Inferior parietal cortex (tissue), 1 donor: ENCODE results near the gene ST7L.
"Not testable (repeated sequence)": the region's sequence is repeated elsewhere in the genome, so short reads cannot be mapped to it uniquely, and the experiment has no call there.

Experiments
- DNase-seq: peaks from one replicate; pipeline ENCODE4 v3.0.0-alpha.2; 2016; ENCODE audit errors: extremely low spot score

Gene ST7L, protein sequence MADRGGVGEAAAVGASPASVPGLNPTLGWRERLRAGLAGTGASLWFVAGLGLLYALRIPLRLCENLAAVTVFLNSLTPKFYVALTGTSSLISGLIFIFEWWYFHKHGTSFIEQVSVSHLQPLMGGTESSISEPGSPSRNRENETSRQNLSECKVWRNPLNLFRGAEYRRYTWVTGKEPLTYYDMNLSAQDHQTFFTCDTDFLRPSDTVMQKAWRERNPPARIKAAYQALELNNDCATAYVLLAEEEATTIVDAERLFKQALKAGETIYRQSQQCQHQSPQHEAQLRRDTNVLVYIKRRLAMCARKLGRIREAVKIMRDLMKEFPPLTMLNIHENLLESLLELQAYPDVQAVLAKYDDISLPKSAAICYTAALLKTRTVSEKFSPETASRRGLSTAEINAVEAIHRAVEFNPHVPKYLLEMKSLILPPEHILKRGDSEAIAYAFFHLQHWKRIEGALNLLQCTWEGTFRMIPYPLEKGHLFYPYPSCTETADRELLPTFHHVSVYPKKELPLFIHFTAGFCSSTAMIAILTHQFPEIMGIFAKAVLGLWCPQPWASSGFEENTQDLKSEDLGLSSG

DNA sequence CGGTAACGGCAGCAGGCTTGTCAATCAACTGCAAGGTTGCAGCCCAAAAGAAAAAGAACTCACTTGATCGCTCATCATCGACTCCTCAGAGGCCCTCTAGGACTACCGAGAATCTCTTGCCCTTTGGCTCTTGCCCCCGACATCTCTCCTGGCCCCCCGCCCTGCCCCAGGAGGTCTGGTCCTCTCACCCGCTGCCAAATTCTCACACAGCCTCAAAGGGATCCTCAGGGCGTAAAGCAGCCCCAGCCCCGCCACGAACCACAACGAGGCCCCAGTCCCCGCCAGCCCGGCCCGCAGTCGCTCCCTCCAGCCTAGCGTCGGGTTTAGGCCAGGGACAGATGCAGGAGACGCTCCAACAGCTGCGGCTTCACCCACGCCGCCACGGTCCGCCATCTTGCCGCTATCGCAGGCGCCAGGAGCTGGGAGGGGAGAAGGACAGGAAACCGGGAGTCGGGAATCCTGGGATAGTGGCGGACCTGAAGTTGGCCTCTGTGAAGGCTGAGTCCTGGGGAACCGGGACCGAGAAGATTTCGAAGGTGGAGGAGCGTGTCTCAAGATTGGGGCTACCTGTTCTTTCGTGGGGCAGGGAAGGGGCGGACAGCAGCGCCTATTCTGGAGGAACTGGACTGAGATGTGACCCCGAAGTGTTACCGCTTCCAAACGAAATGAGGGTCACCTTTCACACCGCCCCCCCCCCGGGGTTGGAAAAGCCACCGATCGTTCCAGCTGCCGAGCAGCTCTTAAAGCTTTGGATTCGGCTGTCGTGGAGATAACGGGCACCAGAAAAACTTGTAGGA, at the start of gene ST7L:
ST7L (minus strand) TSS at position 421 of the 797 bp plus-strand sequence; CDS start at position 393, 28 bp downstream.
- DNase-seq, result peak; percentile 84

DNA sequence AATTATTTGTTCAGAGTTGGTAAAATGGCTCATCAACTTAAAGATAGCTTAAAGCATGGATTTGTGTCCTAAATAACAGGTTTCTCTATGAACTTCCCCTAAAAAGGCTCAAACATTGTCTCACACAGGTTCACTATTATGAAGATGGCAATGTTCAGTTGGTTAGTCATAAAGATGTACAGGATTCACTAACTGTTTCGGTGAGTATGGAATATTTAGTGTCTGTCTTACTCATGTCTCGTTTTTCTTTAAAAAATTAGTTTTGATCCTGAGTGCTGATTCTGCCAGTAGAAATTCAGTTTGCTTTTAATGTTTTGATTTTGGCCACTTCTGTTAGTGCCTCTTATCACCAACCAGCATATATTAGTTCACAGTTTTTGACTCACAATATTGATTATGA, 48.0 kb upstream of the ST7L start:
- DNase-seq, result no peak

DNA sequence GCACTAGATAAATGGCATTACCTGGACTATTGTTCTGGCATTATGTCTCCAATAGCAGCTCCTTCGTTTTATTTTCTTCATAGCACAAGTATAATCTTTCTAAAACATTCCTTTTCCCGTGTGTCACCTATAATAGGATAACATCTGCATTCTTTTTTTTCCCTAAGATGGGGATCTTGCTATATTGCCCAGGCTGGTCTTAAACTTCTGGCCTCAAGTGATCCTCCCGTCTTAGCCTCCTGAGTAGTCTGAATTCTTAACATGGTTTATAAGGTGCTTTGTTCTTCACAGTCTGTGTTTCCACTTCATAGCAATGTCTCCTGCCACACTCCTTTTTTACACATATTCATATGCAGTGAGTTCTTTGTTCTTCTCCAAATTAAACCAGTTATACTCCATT, 46.9 kb upstream of the ST7L start:
- DNase-seq, result no peak

DNA sequence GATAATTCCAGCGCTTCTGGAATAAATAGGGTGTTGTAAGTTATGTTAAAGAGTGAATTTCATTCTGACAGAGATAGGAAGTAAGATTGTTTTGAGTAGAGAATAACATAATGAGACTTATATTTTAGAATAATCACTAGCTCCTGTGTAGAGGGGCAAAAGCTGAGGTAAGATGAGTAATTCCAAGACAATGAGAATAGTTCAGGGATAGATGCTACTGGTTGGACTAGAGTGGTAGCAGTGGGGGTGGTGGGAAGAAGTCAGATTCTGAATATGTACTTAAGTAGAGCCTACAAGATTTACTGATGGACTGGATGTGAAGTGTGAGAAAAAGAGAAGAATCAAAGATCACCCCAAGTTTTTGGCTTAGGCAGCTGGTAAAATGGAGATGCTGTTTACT, 32.3 kb upstream of the ST7L start:
- no peak for DNase-seq

DNA sequence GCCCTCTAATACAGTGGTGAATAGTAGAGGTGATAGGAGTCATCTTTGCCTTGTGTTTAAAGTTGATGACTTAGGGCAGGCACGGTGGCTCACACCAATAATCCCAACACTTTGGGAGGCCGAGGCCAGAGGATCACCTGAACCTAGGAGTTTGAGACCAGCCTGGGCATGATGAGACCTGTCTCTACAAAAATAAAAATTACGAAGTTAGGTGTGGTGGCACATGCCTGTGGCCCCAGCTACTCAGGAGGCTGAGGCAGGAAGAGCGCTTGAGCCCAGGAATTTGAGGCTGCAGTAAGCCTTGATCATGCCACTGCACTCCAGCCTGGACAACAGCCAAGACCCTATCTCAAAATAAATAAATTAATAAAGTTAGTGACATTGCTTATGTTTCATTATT, 27.3 kb upstream of the ST7L start:
- DNase-seq, result no peak

DNA sequence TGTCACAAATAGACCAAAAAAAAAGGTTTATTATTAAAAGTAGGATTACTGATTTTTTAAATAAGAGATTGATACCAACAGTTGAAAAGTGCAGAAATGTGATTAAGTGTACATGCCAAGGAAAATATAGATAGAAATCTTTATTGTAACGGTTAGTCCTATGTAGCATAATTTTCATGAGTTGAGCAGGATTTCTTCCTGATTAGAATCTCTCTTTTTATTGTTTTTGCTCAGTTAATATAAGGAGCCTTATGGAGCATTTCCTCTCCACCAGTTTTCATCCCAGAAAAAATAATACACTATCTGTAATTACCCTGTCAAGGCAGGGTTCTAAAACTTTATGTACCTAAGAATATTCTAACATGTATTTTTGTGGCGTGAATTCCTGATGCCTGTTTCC, 24.1 kb upstream of the ST7L start:
- no peak for DNase-seq

DNA sequence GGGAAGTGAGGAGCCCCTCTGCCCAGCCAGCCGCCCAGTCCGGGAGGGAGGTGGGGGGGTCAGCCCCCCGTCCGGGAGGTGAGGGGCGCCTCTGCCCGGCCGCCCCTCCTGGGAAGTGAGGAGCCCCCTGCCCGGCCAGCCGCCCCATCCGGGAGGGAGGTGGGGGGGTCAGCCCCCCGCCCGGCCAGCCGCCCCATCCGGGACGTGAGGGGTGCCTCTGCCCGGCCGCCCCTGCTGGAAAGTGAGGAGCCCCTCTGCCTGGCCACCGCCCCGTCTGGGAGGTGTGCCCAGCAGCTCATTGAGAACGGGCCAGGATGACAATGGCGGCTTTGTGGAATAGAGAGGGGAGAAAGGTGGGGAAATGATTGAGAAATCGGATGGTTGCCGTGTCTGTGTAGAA, 21.5 kb upstream of the ST7L start:
- DNase-seq, result not testable (repeated sequence)

DNA sequence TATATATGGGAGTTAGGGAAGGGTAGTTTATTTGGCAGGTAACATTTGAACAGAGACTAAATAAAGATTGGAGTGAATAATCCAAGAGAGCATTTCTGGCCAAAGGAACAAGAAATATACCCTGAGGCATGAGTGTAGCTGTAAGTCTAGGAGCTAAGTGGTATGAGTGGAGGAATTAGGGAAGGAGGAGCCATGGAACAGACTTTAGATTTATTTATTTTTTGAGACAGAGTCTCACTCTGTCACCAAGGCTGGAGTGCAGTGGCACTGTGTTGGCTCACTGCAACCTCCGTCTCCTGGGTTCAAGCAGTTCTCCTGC, 19.1 kb upstream of the ST7L start:
- DNase-seq, result no peak

DNA sequence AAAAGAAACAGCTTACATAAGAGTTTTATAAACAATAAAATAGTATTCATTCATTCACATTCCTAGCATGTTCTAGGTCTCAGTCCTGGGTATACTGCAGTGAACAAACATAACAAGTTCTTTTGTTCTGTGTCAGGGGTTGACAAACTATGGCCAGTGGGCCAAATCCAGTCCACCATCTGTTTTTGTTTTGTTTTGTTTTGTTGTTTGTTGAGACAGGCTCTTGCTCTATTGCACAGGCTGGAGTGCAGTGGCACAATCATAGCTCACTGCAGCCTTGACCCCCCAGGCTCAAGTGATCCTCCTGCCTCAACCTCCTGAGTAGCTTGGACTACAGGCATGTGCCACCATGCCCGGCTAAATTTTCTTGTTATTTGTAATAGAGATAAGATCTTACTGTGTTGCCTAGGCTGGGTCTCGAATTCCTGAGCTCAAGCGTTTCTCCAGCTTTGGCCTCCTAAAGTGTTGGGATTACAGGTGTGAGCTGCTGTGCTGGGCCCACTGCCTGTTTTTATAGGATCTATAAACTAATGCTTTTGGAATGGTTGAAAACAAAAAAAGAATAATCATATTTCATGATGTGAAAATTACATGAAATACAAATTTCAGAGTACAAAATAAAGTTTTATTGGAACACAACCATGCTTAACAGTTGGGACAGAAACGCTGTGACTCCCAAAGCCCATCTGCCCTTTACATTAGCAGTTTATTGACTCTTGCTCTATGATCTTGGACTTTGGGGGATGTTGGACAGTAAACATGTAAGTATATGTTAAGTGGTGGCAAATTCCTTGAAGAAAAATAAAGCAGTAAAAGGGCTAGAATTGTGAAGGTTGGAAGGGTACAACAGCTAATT, 18.5 kb upstream of the ST7L start:
- DNase-seq, result peak; percentile 53

DNA sequence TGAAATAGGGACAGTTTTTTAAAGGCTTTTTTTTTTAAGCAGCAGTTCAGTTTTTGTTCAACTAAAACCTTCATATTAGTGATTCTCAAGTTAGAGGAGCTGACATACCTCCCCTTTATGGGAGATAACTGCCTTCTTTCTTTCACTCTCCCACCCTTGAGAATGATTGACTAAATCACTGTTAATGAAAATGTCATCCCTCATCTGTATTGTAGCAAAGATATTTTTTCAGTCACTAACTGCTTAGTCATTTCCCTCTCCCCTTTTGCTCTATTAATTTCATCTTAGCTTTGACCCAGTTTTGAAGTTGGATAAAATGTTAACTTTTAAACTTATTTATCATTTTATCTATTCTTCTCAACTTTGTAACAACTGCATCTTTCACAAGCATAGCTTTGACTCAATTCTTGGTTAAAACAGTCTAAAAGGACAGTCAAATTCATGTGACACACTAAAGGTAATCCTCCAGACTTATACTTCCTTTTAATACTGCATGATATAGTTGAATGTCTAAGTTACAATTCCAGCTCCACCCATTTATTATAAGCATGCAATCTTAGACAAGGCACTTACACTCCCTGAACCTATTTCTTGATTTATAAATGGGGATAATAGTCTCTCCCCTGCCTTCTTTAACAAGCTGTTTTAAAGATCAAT, 17.8 kb upstream of the ST7L start:
- no peak for DNase-seq

DNA sequence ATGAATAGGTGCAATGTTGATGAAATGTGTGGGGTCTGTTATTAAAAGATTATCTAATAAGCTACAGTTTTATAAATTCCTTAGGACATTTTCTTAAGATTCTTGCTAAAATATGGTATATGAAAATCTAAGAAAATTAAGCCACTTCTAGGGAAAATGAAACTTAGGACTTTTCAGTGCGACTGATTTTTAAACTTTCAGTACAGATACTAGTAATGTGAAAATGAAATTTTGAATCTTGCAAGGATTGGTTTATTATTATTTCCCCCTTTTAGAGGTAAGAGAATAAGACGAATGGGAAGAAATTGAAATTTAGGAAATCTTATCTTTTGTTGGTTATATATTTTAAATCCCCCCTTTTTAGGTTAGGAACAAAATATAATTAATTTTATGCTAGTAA, 17.1 kb upstream of the ST7L start:
- DNase-seq, result no peak

DNA sequence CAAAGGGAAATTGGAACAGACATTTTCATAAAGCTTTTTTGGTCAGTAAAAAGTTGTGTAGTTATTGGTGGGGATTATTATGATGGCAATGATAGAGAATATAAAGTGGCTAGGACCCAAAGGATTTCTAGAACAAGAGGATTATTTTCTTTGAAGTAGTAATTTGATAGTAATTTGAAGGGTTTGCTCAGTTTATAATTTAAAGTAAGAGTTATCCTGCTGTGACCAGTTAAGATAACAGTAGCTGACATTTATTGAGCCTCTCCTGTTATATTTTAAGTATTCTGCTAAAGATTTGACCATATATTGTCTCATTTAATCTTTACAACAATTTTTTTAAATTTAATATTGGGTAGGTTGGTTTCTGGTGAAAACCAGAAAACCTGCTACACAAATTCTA, 15.4 kb upstream of the ST7L start:
- DNase-seq, result no peak

DNA sequence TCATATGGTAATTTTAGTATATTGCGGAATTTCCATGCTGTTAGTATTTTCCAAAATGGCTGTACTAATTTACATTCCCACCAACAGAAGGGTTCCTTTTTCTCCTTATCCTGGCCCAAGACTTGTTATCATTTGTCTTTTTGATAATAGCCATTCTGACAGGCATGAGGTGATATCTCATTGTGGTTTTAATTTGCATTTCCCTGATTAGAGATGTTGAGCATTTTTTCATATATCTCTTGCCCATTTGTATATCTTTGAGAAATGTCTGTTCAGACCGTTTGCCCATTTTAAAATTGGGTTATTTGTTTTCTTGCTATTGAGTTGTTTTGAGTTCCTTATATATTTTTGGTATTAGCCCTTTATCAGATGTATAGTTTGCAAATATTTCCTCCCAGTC, 14.7 kb upstream of the ST7L start:
- DNase-seq, result no peak

DNA sequence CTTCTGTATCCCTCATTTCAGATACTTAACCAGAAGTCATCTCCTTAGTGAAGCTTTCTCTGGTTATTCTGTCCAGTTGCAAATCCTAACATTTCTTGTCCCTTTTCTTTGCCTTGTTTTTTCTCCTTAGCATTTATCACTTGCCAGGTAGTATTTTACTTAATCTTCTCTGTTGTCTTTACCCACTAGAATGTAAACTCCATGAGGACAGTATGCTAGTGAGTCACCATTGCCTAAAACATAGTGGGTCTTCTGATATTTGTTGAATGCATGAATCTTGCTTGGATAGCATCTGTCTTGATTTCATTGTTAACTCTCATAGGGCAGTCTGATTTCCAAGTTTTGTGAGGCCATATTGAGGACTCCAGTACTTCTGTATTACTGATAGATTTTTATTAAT, 10.3 kb upstream of the ST7L start:
- DNase-seq, result no peak

DNA sequence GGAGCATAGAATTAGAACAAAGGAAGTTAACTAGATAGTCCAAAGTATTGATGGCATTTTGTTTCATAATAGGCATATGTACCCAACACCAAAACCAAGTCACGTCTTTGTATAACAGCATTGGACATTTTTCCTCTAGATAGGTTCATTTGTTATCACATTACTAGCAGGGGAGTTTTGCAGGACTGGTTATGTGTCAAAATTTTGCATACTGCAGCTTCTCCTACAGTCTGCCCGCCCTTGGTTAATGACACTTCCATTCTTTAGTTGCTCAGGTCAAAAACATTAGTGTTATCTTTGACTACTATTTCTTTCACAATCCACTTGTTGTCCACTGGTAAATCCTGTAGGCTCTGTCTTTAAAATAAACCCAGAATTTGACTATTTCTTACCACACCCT, 9.6 kb upstream of the ST7L start:
- no peak for DNase-seq

DNA sequence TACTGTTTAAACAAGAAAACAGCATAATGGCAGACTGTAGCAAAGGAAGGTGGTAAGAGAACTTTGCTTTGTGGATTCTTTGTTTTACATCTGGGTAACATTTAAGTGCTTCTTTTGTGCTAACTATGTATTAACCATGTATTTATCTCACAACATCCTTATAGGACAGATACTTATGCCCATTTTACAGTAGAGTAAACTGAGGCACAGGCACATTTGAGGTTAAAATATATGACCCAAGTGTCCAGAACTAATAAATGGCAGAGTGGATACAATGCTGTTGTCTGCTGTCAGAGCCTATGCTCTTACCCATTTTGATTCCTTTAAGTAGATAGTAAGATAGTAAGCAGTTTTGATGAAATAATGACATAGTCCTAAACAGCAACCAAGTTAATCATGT, 7.9 kb upstream of the ST7L start:
- no peak for DNase-seq

DNA sequence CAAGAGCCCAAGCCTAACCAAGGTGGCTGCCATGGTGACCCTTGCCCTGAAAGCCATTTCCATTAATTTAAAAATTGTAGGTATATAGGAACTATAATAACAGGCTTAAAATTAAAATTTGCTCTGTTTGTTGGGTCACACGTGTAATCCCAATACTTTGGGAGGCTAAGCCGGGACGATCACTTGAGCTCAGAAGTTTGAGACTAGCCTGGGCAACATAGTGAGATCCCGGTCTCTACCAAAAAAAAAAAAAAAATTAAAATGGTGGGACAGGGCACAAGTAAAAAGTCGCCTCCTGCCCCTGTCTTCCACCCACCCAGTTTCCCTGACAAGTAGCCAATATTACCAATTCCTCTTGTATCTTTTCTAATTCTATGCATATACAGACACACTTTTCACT, 7.3 kb upstream of the ST7L start:
- DNase-seq, result no peak

DNA sequence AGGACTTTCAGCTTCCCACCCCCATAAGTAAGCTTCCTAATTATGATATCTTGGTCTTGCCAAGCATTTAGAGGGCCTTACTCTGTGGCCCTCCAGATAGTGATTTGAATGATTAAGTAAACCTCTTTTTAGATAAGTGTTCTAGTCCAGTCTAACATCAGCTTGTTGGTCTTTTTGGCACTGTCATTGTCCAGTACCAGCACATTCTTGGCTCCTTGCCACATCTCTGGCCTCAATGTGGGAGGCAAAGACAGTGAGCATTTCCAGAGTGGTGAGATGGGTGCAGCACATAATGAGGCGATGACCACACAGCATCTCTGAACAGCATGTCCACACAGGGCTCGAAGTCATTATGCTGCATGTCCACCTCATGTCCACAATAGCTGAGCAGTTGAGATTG, 6.8 kb upstream of the ST7L start:
- peak; percentile 45 for DNase-seq

DNA sequence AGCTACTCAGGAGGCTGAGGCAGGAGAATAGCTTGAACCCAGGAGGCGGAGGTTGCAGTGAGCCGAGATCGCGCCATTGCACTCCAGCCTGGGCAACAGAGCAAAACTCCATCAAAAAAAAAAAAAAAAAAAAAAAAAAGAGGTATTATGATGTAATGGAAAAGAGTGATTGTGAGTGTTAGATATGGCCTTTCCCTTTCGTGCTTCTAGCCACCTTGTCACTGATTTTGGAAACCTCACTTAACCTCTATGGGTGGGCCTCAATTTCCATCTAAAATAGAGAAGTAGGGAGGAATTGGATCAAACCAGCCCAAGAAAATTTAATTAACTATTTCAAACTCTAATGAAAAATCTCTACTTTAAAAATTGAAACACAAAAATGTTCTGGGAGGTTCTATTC, 5.6 kb upstream of the ST7L start:
- DNase-seq, result not testable (repeated sequence)

DNA sequence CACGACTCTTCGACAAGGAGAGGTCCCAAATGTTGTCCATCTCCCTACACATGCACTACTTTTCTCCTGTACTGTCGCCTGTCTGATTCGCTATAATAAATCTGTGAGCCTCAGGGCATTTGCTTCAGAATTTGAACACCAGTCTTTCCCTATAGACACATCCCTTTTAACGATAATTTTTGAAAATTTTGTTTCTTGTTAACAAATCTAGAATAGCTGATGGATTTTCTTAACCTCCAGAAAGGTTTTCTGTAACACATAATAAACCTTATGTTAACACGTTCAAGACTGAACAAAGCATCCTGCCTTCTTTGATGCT, 1.4 kb upstream of the ST7L start:
- DNase-seq, result no peak

DNA sequence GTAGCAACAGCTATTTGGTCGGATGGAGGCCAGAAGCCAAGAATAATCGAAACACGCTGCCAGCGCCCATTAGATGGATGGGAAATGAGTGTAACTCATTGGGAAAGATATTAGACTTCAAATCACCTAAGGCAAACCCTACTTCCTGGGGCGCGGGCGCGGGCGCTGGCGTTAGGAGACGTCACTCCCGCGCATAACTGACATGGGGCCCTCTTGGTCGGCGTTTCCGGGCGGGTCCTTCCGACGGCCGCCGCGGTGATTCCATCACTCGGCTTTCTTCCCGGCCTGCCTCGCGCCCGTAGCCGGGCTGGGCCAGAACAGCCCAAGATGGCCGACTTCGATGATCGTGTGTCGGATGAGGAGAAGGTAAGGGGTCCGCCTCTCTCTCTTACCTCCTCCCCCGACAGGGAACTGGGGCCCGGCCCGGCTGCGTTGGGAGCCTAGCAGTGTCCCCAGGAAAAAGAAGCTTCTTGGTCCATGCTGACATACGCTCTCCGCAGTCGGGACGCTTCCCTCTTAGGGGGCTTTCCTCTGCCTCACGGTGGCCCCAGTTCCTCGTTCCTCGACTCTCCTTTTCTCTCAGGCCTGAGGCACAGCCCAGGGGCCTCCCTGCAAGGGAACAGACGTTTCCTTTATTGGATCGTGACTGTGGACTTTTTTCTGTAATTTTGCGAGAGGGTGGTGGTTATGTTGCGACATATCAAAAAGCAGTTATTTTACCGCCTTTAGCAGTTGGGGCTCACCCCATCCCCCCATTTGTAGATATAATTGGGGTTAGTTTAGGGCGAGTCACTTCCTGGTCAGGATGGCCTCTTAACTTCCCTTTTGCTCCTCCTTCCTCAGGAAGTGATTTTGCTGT, 806 bp upstream of the ST7L start, which contains the start of gene CAPZA1:
CAPZA1 (plus strand) TSS at position 315 of the 859 bp plus-strand sequence; CDS start at position 328, 13 bp downstream.
- peak; percentile 92 for DNase-seq
